GM23338 (cell line): ENCODE data around the gene MED9. TPM values are rescaled to one million over a fixed set of nuclear protein-coding genes. Genes with fewer than 3 reads are reported as not detected.

Experiments used
- ATAC-seq: fragments of 200-7000 bp; cut with Tn5 transposase; 3 replicates; pipeline ENCODE4 v1.9.1; 2020
- DNase-seq: peaks from one replicate; pipeline ENCODE4 v3.0.0-alpha.2; 2015; ENCODE audit warnings: low spot score
- H2AFZ ChIP-seq: fragments of 200-600 bp; sonication (generic); 2 replicates; pipeline ENCODE4 v1.8.0; 2016; ENCODE audit warnings: antibody characterized with exemption, mild to moderate bottlenecking, moderate library complexity
- H3F3A ChIP-seq: fragments of 200-600 bp; sonication (generic); replicated peaks from 2 replicates; pipeline ENCODE4 v1.8.0; 2017; ENCODE audit warnings: antibody characterized with exemption, mixed run types, low read depth
- H3K27ac ChIP-seq: fragments of 200-600 bp; sonication (generic); 2 replicates; pipeline ENCODE4 v1.6.1; 2016; ENCODE audit warnings: low read depth
- H3K27me3 ChIP-seq: fragments of 200-600 bp; sonication (generic); 2 replicates; pipeline ENCODE4 v1.8.0; 2016; ENCODE audit warnings: mild to moderate bottlenecking, mixed run types, moderate library complexity; ENCODE audit not compliant: insufficient read depth
- H3K36me3 ChIP-seq: fragments of 200-600 bp; sonication (generic); 2 replicates; pipeline ENCODE4 v1.8.0; 2016; ENCODE audit warnings: mild to moderate bottlenecking; ENCODE audit not compliant: insufficient read depth
- H3K4me1 ChIP-seq: fragments of 200-600 bp; sonication (generic); 2 replicates; pipeline ENCODE4 v1.8.0; 2016; ENCODE audit warnings: mild to moderate bottlenecking, moderate library complexity; ENCODE audit not compliant: insufficient read depth
- H3K4me2 ChIP-seq: fragments of 200-600 bp; sonication (generic); 2 replicates; pipeline ENCODE4 v1.7.1; 2017; ENCODE audit warnings: mixed run types
- H3K4me3 ChIP-seq: fragments of 200-600 bp; sonication (generic); 2 replicates; pipeline ENCODE4 v1.6.1; 2016; ENCODE audit warnings: mixed run types
- H3K79me2 ChIP-seq: fragments of 200-600 bp; sonication (generic); replicated peaks from 2 replicates; pipeline ENCODE4 v1.8.0; 2017; ENCODE audit warnings: mild to moderate bottlenecking; ENCODE audit not compliant: insufficient read depth
- H3K9me2 ChIP-seq: fragments of 200-600 bp; sonication (generic); 2 replicates; pipeline ENCODE4 v1.8.0; 2017; ENCODE audit not compliant: insufficient read depth
- H4K20me1 ChIP-seq: fragments of 200-600 bp; sonication (generic); replicated peaks from 2 replicates; pipeline ENCODE4 v1.8.0; 2017; ENCODE audit warnings: mild to moderate bottlenecking; ENCODE audit not compliant: insufficient read depth
- H3K27ac Mint-ChIP-seq: 2 replicates; pipeline ENCODE4 v1.8.0; 2020; ENCODE audit warnings: inconsistent platforms, mild to moderate bottlenecking, moderate library complexity, mixed read lengths
- H3K27me3 Mint-ChIP-seq: 3 replicates; pipeline ENCODE4 v1.8.0; 2022; ENCODE audit warnings: low read depth, mild to moderate bottlenecking, moderate library complexity, mixed read lengths, inconsistent platforms; ENCODE audit not compliant: insufficient read depth, poor library complexity
- H3K36me3 Mint-ChIP-seq: 3 replicates; pipeline ENCODE4 v1.8.0; 2021; ENCODE audit warnings: low read depth, mild to moderate bottlenecking, inconsistent platforms, moderate library complexity, mixed read lengths
- H3K4me1 Mint-ChIP-seq: 3 replicates; pipeline ENCODE4 v1.8.0; 2020; ENCODE audit warnings: mild to moderate bottlenecking, inconsistent platforms, mixed read lengths
- H3K4me3 Mint-ChIP-seq: 3 replicates; pipeline ENCODE4 v1.8.0; 2021; ENCODE audit warnings: moderate library complexity, mild to moderate bottlenecking, inconsistent platforms, mixed read lengths
- H3K9me3 Mint-ChIP-seq: 3 replicates; pipeline ENCODE4 v1.8.0; 2020; ENCODE audit warnings: moderate library complexity, mild to moderate bottlenecking, inconsistent platforms, mixed read lengths
- CREB1 ChIP-seq: fragments of 250-450 bp; sonication (Bioruptor Pico); IDR thresholded peaks from 2 replicates; pipeline ENCODE4 v1.5.0; 2020; ENCODE audit warnings: low read depth, mild to moderate bottlenecking, moderate library complexity
- CTCF ChIP-seq, 2 experiments: fragments of 200-600 bp in 1 of 2; sonication (generic) in 1 of 2; conservative IDR thresholded peaks; 2 replicates each; pipeline versions ENCODE4 v1.5.1 to v1.6.1; 2016 to 2017; ENCODE audit warnings: antibody characterized with exemption in 2 of 2, low read depth in 2 of 2, mild to moderate bottlenecking in 2 of 2, moderate library complexity in 1 of 2
- ETS1 ChIP-seq: IDR thresholded peaks from 2 replicates; pipeline ENCODE4 v1.6.1; 2016; ENCODE audit warnings: antibody characterized with exemption
- EZH2 ChIP-seq: fragments of 200-600 bp; sonication (generic); IDR thresholded peaks from one replicate; pipeline ENCODE4 v1.8.0; 2017; ENCODE audit warnings: antibody characterized with exemption, mild to moderate bottlenecking, low read depth; ENCODE audit not compliant: unreplicated experiment
- EZH2phosphoT487 ChIP-seq: fragments of 200-600 bp; sonication (generic); IDR thresholded peaks from one replicate; pipeline ENCODE4 v1.8.1; 2018; ENCODE audit warnings: antibody characterized with exemption; ENCODE audit not compliant: unreplicated experiment
- JUNB ChIP-seq: IDR thresholded peaks from one replicate; pipeline ENCODE4 v1.6.1; 2016; ENCODE audit warnings: antibody characterized with exemption; ENCODE audit not compliant: unreplicated experiment
- NANOG ChIP-seq: IDR thresholded peaks from 2 replicates; pipeline ENCODE4 v1.6.1; 2016; ENCODE audit warnings: antibody characterized with exemption, borderline replicate concordance
- POLR2AphosphoS5 ChIP-seq: IDR thresholded peaks from 2 replicates; pipeline ENCODE4 v1.6.1; 2016; ENCODE audit warnings: antibody characterized with exemption, low read depth
- REST ChIP-seq: IDR thresholded peaks from one replicate; pipeline ENCODE4 v1.6.1; 2018; ENCODE audit warnings: antibody characterized with exemption; ENCODE audit not compliant: unreplicated experiment
- STAT1 ChIP-seq: IDR thresholded peaks from one replicate; pipeline ENCODE4 v1.6.1; 2016; ENCODE audit warnings: antibody characterized with exemption; ENCODE audit not compliant: unreplicated experiment
- ZNF114 ChIP-seq: fragments of 250-450 bp; sonication (Bioruptor Pico); IDR thresholded peaks from 2 replicates; pipeline ENCODE4 v1.5.0; 2020; ENCODE audit warnings: mild to moderate bottlenecking, moderate library complexity
- ZNF331 ChIP-seq: fragments of 250-450 bp; sonication (Bioruptor Pico); IDR thresholded peaks from 2 replicates; pipeline ENCODE4 v1.5.0; 2020; ENCODE audit warnings: low read depth, mild to moderate bottlenecking, moderate library complexity
- ZNF462 ChIP-seq: fragments of 250-450 bp; sonication (Bioruptor Pico); IDR thresholded peaks from 2 replicates; pipeline ENCODE4 v1.5.0; 2020; ENCODE audit warnings: mild to moderate bottlenecking, moderate library complexity
- polyA plus RNA-seq: library from polyadenylated mRNA; unstranded; fragments of >200 nt; fragmentation: Nextera tagmentation; extraction: Ambion mirVana; gene quantifications from 2 replicates; pipeline ENCODE4 v1.2.1, GENCODE V29; 2016
- total RNA-seq: library from RNA; depleted of rRNA; stranded (reverse); fragments of >200 nt; shearing (Covaris generic); gene quantifications from 2 replicates; pipeline ENCODE4 v1.2.3, GENCODE V29; 2014

Gene MED9
- total and polyA plus RNA-seq, 2 experiments from 2014 or later, result 17.3 to 19.9 TPM

GRCh38 chr17:17535957-17536356 lies 59.2 kb downstream of the MED9 start:
- DNase-seq (no peak), ATAC-seq (no peak)
- H3K27me3 Mint-ChIP-seq, result peaks cover 2% of the 10 kb centered on the region
- Histone ChIP-seq H3K4me3 (no peak overlapping the region), H3F3A (no peaks in the 10 kb centered on the region), H3K27ac (no peak overlapping the region), H3K79me2 (no peaks in the 10 kb centered on the region), H2AFZ (no peak overlapping the region), H4K20me1 (no peaks in the 10 kb centered on the region), H3K4me1 (no peaks in the 10 kb centered on the region), H3K4me2 (no peak overlapping the region), H3K27me3 (no peaks in the 10 kb centered on the region), H3K9me2 (no peaks in the 10 kb centered on the region), H3K36me3 (no peaks in the 10 kb centered on the region)
- H3K4me3 Mint-ChIP-seq, result no peak overlapping the region
- no peak overlapping the region for H3K27ac Mint-ChIP-seq
- TF ChIP-seq CTCF (conservative IDR thresholded peaks at IDR 0.05; ENCODE audit: low read depth in 2 of 2) (no peak), POLR2AphosphoS5 (no peak), EZH2phosphoT487 (no peak), EZH2 (no peak), STAT1 (no peak), ZNF114 (CRISPR knock-in tag) (no peak), ETS1 (no peak), ZNF331 (no peak), CREB1 (CRISPR knock-in tag) (no peak), REST (no peak), ZNF462 (CRISPR knock-in tag) (no peak), JUNB (no peak), NANOG (no peak)
- no peaks in the 10 kb centered on the region for H3K9me3 Mint-ChIP-seq
- H3K36me3 Mint-ChIP-seq, result no peaks in the 10 kb centered on the region
- H3K4me1 Mint-ChIP-seq, result peaks cover 6% of the 10 kb centered on the region; the same call in 2 of the 3 replicates
